Measurements from ENCODE around the gene POLR3GL.

The POLR3GL gene

GRCh38 chr1:145951526-145951925, 13.0 kb upstream of the POLR3GL start:
- DNase-seq (ENCODE audit: low read depth) = no peak

- DNase-seq (ENCODE audit: low read depth) = no peak
Observed at GRCh38 chr1:145952903-145953302, 11.6 kb upstream of the POLR3GL start.

GRCh38 chr1:145953861-145954260, 10.6 kb upstream of the POLR3GL start:
- no peak for DNase-seq (ENCODE audit: low read depth)

- DNase-seq (ENCODE audit: low read depth) = no peak
Observed at GRCh38 chr1:145955436-145955835, 9.1 kb upstream of the POLR3GL start.

GRCh38 chr1:145956361-145956760, 8.1 kb upstream of the POLR3GL start:
- no peak for DNase-seq (ENCODE audit: low read depth)

- no peak for DNase-seq (ENCODE audit: low read depth)
Observed at GRCh38 chr1:145956781-145957442, 7.6 kb upstream of the POLR3GL start.

- peak; percentile 92 for DNase-seq (ENCODE audit: low read depth)
Observed at GRCh38 chr1:145957443-145958319, 6.8 kb upstream of the POLR3GL start, which contains the start of gene LIX1L. Gene LIX1L, minus strand, starts transcription at chr1:145958017. Its CDS starts 90 bp downstream, at chr1:145957927.

GRCh38 chr1:145958734-145959133, 5.8 kb upstream of the POLR3GL start:
- DNase-seq (ENCODE audit: low read depth) = no peak

GRCh38 chr1:145959333-145959732, 5.2 kb upstream of the POLR3GL start:
- DNase-seq (ENCODE audit: low read depth) = no peak

- DNase-seq (ENCODE audit: low read depth) = no peak
Observed at GRCh38 chr1:145959957-145960467, 4.5 kb upstream of the POLR3GL start.

- DNase-seq (ENCODE audit: low read depth) = peak; percentile 32
Observed at GRCh38 chr1:145960468-145961108, 3.9 kb upstream of the POLR3GL start.

- DNase-seq (ENCODE audit: low read depth) = no peak
Observed at GRCh38 chr1:145961109-145961424, 3.4 kb upstream of the POLR3GL start.

GRCh38 chr1:145961425-145962156, 2.9 kb upstream of the POLR3GL start:
- DNase-seq (ENCODE audit: low read depth) = peak; percentile 28

GRCh38 chr1:145962157-145963102, 2.1 kb upstream of the POLR3GL start:
- DNase-seq (ENCODE audit: low read depth) = no peak

- no peak for DNase-seq (ENCODE audit: low read depth)
Observed at GRCh38 chr1:145963265-145964019, 1.0 kb upstream of the POLR3GL start.

GRCh38 chr1:145965119-145965744, 742 bp downstream of the POLR3GL start:
- no peak for DNase-seq (ENCODE audit: low read depth)

GRCh38 chr1:145967288-145967687, 2.8 kb downstream of the POLR3GL start:
- no peak for DNase-seq (ENCODE audit: low read depth)

GRCh38 chr1:145972580-145972979, 8.1 kb downstream of the POLR3GL start:
- DNase-seq (ENCODE audit: low read depth) = no peak

GRCh38 chr1:145974721-145975120, 10.2 kb downstream of the POLR3GL start:
- no peak for DNase-seq (ENCODE audit: low read depth)

GRCh38 chr1:145975216-145975615, 10.7 kb downstream of the POLR3GL start:
- DNase-seq (ENCODE audit: low read depth) = no peak
